Measurements from ENCODE around the gene POGLUT3. TPM values are rescaled to one million over a fixed set of nuclear protein-coding genes. Genes with fewer than 3 reads are reported as not detected.

POGLUT3 gene
- polyA plus RNA-seq, 2 of the 4 experiments (the other 2 are of a cell fraction), result 15.3 to 22.6 TPM

DNA sequence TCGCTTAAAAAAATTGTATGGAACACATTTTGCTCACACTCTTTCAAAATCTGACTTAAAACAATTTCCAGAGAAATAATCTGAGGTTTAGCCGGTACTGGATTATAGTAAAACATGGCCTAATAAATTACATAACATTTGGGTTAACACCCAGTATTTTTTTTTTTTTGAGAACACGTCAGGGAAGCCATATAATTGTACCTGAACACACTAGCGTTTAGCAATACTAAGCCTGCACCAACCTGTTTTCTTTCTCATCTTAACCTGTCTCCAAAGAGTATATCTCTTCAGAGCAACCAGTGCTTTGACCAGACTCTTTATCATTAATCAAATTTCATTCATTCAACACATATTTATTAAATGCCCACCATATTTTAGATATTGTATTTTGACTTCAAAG lies 2.0 kb upstream of the POGLUT3 start:
- H3K4me1 ChIP-seq, result no peaks in the 10 kb centered on the region
- WGBS (ENCODE audit: missing lambda C conversion rate), result 90% methylated on average over 4 of the region's 4 CpGs
- no peak for DNase-seq (ENCODE audit: low read depth in 1 of 2, low spot score in 1 of 2)
- H3K4me2 ChIP-seq, result no peak overlapping the region
- no peaks in the 10 kb centered on the region for H3K9me3 ChIP-seq
- FAIRE-seq, result no peak
- ChIA-PET POLR2A (no interaction called here), CTCF (interaction anchor here (0.7 kb wide), 1 partner anchor 722 kb away, joined by 3 read pairs; no protein-coding TSS in a partner anchor)
- TF ChIP-seq POLR2AphosphoS2 (conservative IDR thresholded peaks at IDR 0.05; ENCODE audit: low read length) (no peak), CBX8 (IDR thresholded peaks at IDR 0.05) (no peak), EHF (CRISPR knock-in tag; IDR thresholded peaks at IDR 0.05) (no peak), MAFK (IDR thresholded peaks at IDR 0.05; ENCODE audit: partially characterized antibody) (no peak)
- no peak overlapping the region for H3K27ac ChIP-seq
- ATAC-seq, result no peak
- no peak overlapping the region for H3K4me3 ChIP-seq

DNA sequence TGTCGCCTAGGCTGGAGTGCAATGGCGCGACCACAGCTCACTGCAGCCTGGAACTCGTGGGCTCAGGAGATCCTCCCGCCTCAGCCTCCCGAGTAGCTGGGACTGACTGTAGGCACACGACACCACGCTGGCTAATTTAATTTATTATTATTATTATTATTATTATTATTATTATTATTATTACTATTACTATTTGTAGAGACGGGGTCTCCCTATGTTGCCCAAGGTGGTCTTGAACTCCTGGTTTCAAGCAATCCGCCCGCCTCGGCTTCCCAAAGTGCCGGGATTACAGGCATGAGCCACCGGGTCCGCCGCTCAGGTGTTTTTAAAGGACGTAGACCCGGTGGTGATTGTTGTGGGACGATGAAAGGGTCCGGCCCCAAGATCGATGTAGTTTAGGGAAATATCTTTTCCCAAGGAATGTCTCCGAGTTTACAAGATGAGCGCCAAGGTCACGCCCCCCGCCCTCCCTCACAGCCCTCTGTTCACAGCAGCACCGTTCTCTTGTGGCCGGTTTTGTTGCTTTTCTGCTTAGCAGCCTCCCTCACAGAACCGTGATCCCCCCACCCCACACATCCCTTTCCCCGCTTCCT lies 728 bp upstream of the POGLUT3 start:
- Histone ChIP-seq H3K4me1 (no peaks in the 10 kb centered on the region), H3K9me3 (no peaks in the 10 kb centered on the region), H3K4me3 (peak overlapping the region; percentile 75), H3K27ac (peak overlapping the region; percentile 88 to 95; a peak in 5 of 6 replicates), H3K4me2 (peak overlapping the region; percentile 76)
- no peak for ATAC-seq
- 94% methylated on average over 29 of the region's 29 CpGs for WGBS (ENCODE audit: missing lambda C conversion rate)
- ChIA-PET POLR2A (interaction anchor here (1.7 kb wide), 1 partner anchor 166 kb away, joined by 4 read pairs; the partner anchor contains the start of gene DDX10), CTCF (interaction anchor here (0.5 kb wide), 1 partner anchor 95 kb away, joined by 4 read pairs; no protein-coding TSS in a partner anchor)
- no peak for DNase-seq (ENCODE audit: low read depth in 1 of 2, low spot score in 1 of 2)
- TF ChIP-seq SREBF2 (IDR thresholded peaks at IDR 0.05) (no peak), EHMT2 (IDR thresholded peaks at IDR 0.05; ENCODE audit: low read depth) (no peak), CBX2 (IDR thresholded peaks at IDR 0.05; ENCODE audit: borderline replicate concordance, low read depth) (no peak), JUNB (IDR thresholded peaks at IDR 0.05) (no peak), FOSB (CRISPR knock-in tag; IDR thresholded peaks at IDR 0.05) (no peak), NPAS2 (CRISPR knock-in tag; IDR thresholded peaks at IDR 0.05; ENCODE audit: borderline replicate concordance) (no peak), POLR2AphosphoS2 (conservative IDR thresholded peaks at IDR 0.05; ENCODE audit: low read length) (no peak), RCOR1 (IDR thresholded peaks at IDR 0.05; ENCODE audit: low read depth, low read length) (no peak), JUN (IDR thresholded peaks at IDR 0.05) (no peak)
- FAIRE-seq, result no peak

DNA sequence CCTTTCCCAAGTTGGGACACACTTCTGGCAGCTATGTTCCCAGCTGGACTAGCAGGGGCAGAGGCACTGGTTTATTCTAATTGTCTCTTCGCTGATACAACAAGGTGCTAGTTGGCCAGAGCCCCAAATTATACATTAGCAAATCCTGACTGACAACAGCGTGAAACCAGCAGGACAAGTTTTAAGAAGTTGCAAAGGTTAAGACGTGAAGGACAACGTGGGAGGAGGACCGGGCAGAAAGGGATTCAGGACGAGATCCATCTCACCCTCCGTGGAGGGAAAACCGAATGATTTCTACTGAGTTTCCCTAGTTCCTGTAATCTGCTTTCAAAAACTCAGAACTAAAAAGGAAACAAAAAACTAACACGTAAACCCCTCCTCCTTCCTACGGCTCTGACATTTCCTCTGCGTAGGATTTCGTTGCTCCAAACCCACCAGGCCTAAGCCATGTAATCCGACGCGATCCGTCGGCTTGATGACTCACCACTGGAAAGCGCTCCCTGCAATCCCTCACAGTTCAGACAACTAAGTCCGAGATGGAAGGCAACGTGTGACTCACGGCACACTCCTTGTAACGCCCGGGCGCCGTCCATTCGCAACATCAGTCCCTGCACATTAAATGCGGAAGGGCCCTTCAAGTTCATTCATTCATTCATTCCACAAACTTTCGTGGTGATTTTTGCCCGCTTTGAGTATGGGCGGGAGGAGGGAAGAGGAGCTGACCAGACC lies 703 bp downstream of the POGLUT3 start:
- peak; percentile 97 to 98 for ATAC-seq
- DNase-seq (ENCODE audit: low read depth in 1 of 2, low spot score in 1 of 2), result peak; percentile 82 to 88
- Histone ChIP-seq H3K4me3 (peak overlapping the region; percentile 75), H3K4me2 (peak overlapping the region; percentile 76), H3K4me1 (no peaks in the 10 kb centered on the region), H3K27ac (peak overlapping the region; percentile 88 to 95), H3K9me3 (no peaks in the 10 kb centered on the region)
- POLR2A ChIA-PET, result interaction anchor here (1.7 kb wide), 1 partner anchor 167 kb away, joined by 4 read pairs; the partner anchor contains the start of gene DDX10
- CTCF ChIA-PET, result interaction anchor here (0.8 to 1.2 kb wide), 2 partner anchors 10 to 147 kb away, joined by 3 to 4 read pairs; no protein-coding TSS in a partner anchor
- no peak for FAIRE-seq
- 14% methylated on average over 17 of the region's 30 CpGs for WGBS (ENCODE audit: missing lambda C conversion rate)
- TF ChIP-seq, protein P1, sequence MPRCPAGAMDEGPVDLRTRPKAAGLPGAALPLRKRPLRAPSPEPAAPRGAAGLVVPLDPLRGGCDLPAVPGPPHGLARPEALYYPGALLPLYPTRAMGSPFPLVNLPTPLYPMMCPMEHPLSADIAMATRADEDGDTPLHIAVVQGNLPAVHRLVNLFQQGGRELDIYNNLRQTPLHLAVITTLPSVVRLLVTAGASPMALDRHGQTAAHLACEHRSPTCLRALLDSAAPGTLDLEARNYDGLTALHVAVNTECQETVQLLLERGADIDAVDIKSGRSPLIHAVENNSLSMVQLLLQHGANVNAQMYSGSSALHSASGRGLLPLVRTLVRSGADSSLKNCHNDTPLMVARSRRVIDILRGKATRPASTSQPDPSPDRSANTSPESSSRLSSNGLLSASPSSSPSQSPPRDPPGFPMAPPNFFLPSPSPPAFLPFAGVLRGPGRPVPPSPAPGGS (IDR thresholded peaks at IDR 0.05), result 0 out of 3 replicates have a peak, but pooled peaks have one; percentile 20
- TF ChIP-seq EP300 (IDR thresholded peaks at IDR 0.05), result no peak
- no peak for TF ChIP-seq POLR2AphosphoS2 (conservative IDR thresholded peaks at IDR 0.05; ENCODE audit: low read length)
- TF ChIP-seq, protein P2, sequence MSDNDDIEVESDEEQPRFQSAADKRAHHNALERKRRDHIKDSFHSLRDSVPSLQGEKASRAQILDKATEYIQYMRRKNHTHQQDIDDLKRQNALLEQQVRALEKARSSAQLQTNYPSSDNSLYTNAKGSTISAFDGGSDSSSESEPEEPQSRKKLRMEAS (IDR thresholded peaks at IDR 0.05), result peak; percentile 67
- TF ChIP-seq NPAS2 (CRISPR knock-in tag; IDR thresholded peaks at IDR 0.05; ENCODE audit: borderline replicate concordance), result no peak
- TF ChIP-seq RFX5 (IDR thresholded peaks at IDR 0.05), result no peak
- no peak for TF ChIP-seq EHF (CRISPR knock-in tag; IDR thresholded peaks at IDR 0.05)
- TF ChIP-seq CBX2 (IDR thresholded peaks at IDR 0.05; ENCODE audit: borderline replicate concordance, low read depth), result no peak
- TF ChIP-seq JUNB (IDR thresholded peaks at IDR 0.05), result no peak
- no peak for TF ChIP-seq CHD2 (IDR thresholded peaks at IDR 0.05; ENCODE audit: low read length, partially characterized antibody)
- no peak for TF ChIP-seq CHD4 (IDR thresholded peaks at IDR 0.05; ENCODE audit: borderline replicate concordance)
- TF ChIP-seq HOXB5 (CRISPR knock-in tag; IDR thresholded peaks at IDR 0.05), result no peak
- no peak for TF ChIP-seq SMC3 (IDR thresholded peaks at IDR 0.05)
- no peak; the same call in 1 of the 2 replicates for TF ChIP-seq RNF2 (IDR thresholded peaks at IDR 0.05; ENCODE audit: borderline replicate concordance, low read depth)
- TF ChIP-seq, protein P3, sequence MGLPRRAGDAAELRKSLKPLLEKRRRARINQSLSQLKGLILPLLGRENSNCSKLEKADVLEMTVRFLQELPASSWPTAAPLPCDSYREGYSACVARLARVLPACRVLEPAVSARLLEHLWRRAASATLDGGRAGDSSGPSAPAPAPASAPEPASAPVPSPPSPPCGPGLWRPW (IDR thresholded peaks at IDR 0.05), result no peak
- TF ChIP-seq CBX8 (IDR thresholded peaks at IDR 0.05), result 0 out of 2 replicates have a peak, but pooled peaks have one; percentile 47
- TF ChIP-seq JUN (IDR thresholded peaks at IDR 0.05), result peak in 1 of 2 experiments; percentile 30; a peak in 1 of 5 replicates
- no peak for TF ChIP-seq NFE2L2 (conservative IDR thresholded peaks at IDR 0.05; ENCODE audit: low read length)
- TF ChIP-seq, protein P4, sequence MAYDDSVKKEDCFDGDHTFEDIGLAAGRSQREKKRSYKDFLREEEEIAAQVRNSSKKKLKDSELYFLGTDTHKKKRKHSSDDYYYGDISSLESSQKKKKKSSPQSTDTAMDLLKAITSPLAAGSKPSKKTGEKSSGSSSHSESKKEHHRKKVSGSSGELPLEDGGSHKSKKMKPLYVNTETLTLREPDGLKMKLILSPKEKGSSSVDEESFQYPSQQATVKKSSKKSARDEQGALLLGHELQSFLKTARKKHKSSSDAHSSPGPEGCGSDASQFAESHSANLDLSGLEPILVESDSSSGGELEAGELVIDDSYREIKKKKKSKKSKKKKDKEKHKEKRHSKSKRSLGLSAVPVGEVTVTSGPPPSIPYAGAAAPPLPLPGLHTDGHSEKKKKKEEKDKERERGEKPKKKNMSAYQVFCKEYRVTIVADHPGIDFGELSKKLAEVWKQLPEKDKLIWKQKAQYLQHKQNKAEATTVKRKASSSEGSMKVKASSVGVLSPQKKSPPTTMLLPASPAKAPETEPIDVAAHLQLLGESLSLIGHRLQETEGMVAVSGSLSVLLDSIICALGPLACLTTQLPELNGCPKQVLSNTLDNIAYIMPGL (CRISPR knock-in tag; IDR thresholded peaks at IDR 0.05; ENCODE audit: borderline replicate concordance), result no peak
- TF ChIP-seq ZC3H11A (IDR thresholded peaks at IDR 0.05), result no peak
- TF ChIP-seq GATA3 (IDR thresholded peaks at IDR 0.05; ENCODE audit: borderline replicate concordance), result no peak
- no peak for TF ChIP-seq MAFK (IDR thresholded peaks at IDR 0.05; ENCODE audit: partially characterized antibody)
- TF ChIP-seq HOXB13 (CRISPR knock-in tag; IDR thresholded peaks at IDR 0.05; ENCODE audit: low read depth), result no peak

Data from A549 (cell line).